Measurements from ENCODE around the gene MVD. TPM values are rescaled to one million over a fixed set of nuclear protein-coding genes. Genes with fewer than 3 reads are reported as not detected.
A peak's percentile ranks its signal among the peaks of the same experiment; 100 is the strongest.

The MVD gene
- total and polyA plus RNA-seq, 2 of the 13 experiments (the other 11 are each of a cell fraction or from before 2014, with no cell fraction given), result 28.1 to 187 TPM

GRCh38 chr16:88651276-88651988 is 11.5 kb downstream of the MVD start (continued):
- peak; percentile 70 for TF ChIP-seq ARID5B (CRISPR knock-in tag; IDR thresholded peaks at IDR 0.05)
- TF ChIP-seq HINFP (CRISPR knock-in tag; IDR thresholded peaks at IDR 0.05; ENCODE audit: low read depth), result no peak
- TF ChIP-seq ZNF781 (CRISPR knock-in tag; IDR thresholded peaks at IDR 0.05; ENCODE audit: borderline replicate concordance, not compliant biosample characterization), result peak; percentile 30
- no peak for TF ChIP-seq NFRKB (IDR thresholded peaks at IDR 0.05)
- TF ChIP-seq ZMYM3 (CRISPR knock-in tag; IDR thresholded peaks at IDR 0.05), result no peak
- no peak; the same call in 1 of the 2 replicates for TF ChIP-seq SNAPC5 (CRISPR knock-in tag; IDR thresholded peaks at IDR 0.05; ENCODE audit: borderline replicate concordance)
- TF ChIP-seq RCOR2 (CRISPR knock-in tag; IDR thresholded peaks at IDR 0.05), result peak; percentile 76
- TF ChIP-seq PCBP2 (optimal IDR thresholded peaks at IDR 0.05; ENCODE audit: low read depth, low read length, poor library complexity, severe bottlenecking), result no peak
- peak; percentile 84; the same call in 1 of the 2 replicates for TF ChIP-seq ZNF230 (CRISPR knock-in tag; IDR thresholded peaks at IDR 0.05)
- TF ChIP-seq CREB3 (CRISPR knock-in tag; IDR thresholded peaks at IDR 0.05), result no peak
- no peak for TF ChIP-seq ZNF362 (CRISPR knock-in tag; IDR thresholded peaks at IDR 0.05; ENCODE audit: borderline replicate concordance)
- peak; percentile 58; the same call in 1 of the 2 replicates for TF ChIP-seq SIN3B (IDR thresholded peaks at IDR 0.05; ENCODE audit: low read length)
- peak; percentile 70 for TF ChIP-seq KDM2A (CRISPR knock-in tag; IDR thresholded peaks at IDR 0.05; ENCODE audit: borderline replicate concordance, low read depth)
- peak; percentile 87 for TF ChIP-seq MYC (CRISPR knock-in tag; IDR thresholded peaks at IDR 0.05; ENCODE audit: borderline replicate concordance)
- TF ChIP-seq ZFYVE20 (CRISPR knock-in tag; IDR thresholded peaks at IDR 0.05; ENCODE audit: borderline replicate concordance, low read depth), result no peak; the same call in 1 of the 2 replicates
- TF ChIP-seq ZNF484 (CRISPR knock-in tag; IDR thresholded peaks at IDR 0.05; ENCODE audit: borderline replicate concordance, low read depth), result no peak
- TF ChIP-seq ZNF816 (CRISPR knock-in tag; IDR thresholded peaks at IDR 0.05; ENCODE audit: borderline replicate concordance), result peak; percentile 88
- TF ChIP-seq SAP130 (CRISPR knock-in tag; IDR thresholded peaks at IDR 0.05; ENCODE audit: low read depth), result peak; percentile 97
- TF ChIP-seq ZNF367 (CRISPR knock-in tag; IDR thresholded peaks at IDR 0.05; ENCODE audit: borderline replicate concordance), result 0 out of 2 replicates have a peak, but pooled peaks have one; percentile 16
- no peak for TF ChIP-seq DBP (CRISPR knock-in tag; IDR thresholded peaks at IDR 0.05; ENCODE audit: not compliant biosample characterization)

Data from HepG2 (cell line).